Neuronal stem cell (in vitro differentiated cells): ENCODE results near the gene ZNF830.

Experiments
- DNase-seq: peaks from one replicate; pipeline ENCODE4 v3.0.0-alpha.2; 2013; ENCODE audit warnings: low spot score
- H2AFZ ChIP-seq: one replicate; pipeline ENCODE4 v1.6.1; 2013; ENCODE audit warnings: mild to moderate bottlenecking, low read length, inconsistent platforms
- H2AK5ac ChIP-seq: 2 replicates; pipeline ENCODE4 v1.6.1; 2013; ENCODE audit warnings: low read depth, mild to moderate bottlenecking, inconsistent platforms, low read length, moderate library complexity, mixed read lengths
- H2BK120ac ChIP-seq: 2 replicates; pipeline ENCODE4 v1.6.1; 2013; ENCODE audit warnings: low read depth, mild to moderate bottlenecking, inconsistent platforms, low read length, moderate library complexity, mixed read lengths
- H2BK12ac ChIP-seq: one replicate; pipeline ENCODE4 v1.6.1; 2013; ENCODE audit warnings: low read length, inconsistent platforms
- H2BK15ac ChIP-seq: 2 replicates; pipeline ENCODE4 v1.6.1; 2013; ENCODE audit warnings: mild to moderate bottlenecking, low read length, inconsistent platforms, mixed read lengths
- H2BK5ac ChIP-seq: one replicate; pipeline ENCODE4 v1.6.1; 2013; ENCODE audit warnings: inconsistent platforms, mild to moderate bottlenecking, low read length, moderate library complexity
- H3K14ac ChIP-seq: one replicate; pipeline ENCODE4 v1.6.1; 2013; ENCODE audit warnings: low read length, inconsistent platforms
- H3K18ac ChIP-seq: 2 replicates; pipeline ENCODE4 v1.6.1; 2013; ENCODE audit warnings: low read length, inconsistent platforms
- H3K23ac ChIP-seq: 2 replicates; pipeline ENCODE4 v1.6.1; 2013; ENCODE audit warnings: low read depth, mild to moderate bottlenecking, mixed read lengths, low read length, inconsistent platforms; ENCODE audit not compliant: poor library complexity
- H3K27ac ChIP-seq: replicated peaks from 3 replicates; pipeline ENCODE4 v1.5.1; 2013; ENCODE audit warnings: low read length, inconsistent platforms
- H3K27me3 ChIP-seq, 3 experiments: 2 replicates each; pipeline ENCODE4 v1.6.1; 2013; ENCODE audit warnings: low read length in 3 of 3, mild to moderate bottlenecking in 2 of 3, inconsistent platforms in 1 of 3, low read depth in 1 of 3, mixed read lengths in 1 of 3, moderate library complexity in 1 of 3; ENCODE audit not compliant: control insufficient read depth in 3 of 3, insufficient read depth in 3 of 3
- H3K36me3 ChIP-seq, 2 donors: replicated peaks in 1 of 2; 2 replicates each; pipeline ENCODE4 v1.6.1; 2013; ENCODE audit warnings: low read length in 2 of 2; ENCODE audit not compliant: control insufficient read depth in 2 of 2, insufficient read depth in 2 of 2
- H3K4ac ChIP-seq: 2 replicates; pipeline ENCODE4 v1.6.1; 2013; ENCODE audit warnings: inconsistent platforms, mild to moderate bottlenecking, low read length, moderate library complexity
- H3K4me1 ChIP-seq, 2 donors: 1 replicate in 1 of 2; 2 replicates in 1 of 2; pipeline ENCODE4 v1.6.1; 2013; ENCODE audit warnings: low read length in 2 of 2, low read depth in 1 of 2; ENCODE audit not compliant: control insufficient read depth in 2 of 2, insufficient read depth in 1 of 2
- H3K4me2 ChIP-seq: one replicate; pipeline ENCODE4 v1.6.1; 2013; ENCODE audit warnings: mild to moderate bottlenecking, low read length, inconsistent platforms; ENCODE audit not compliant: insufficient read depth, poor library complexity, severe bottlenecking
- H3K4me3 ChIP-seq, 2 donors: 2 replicates each; pipeline ENCODE4 v1.5.1; 2013; ENCODE audit warnings: low read length in 2 of 2, mild to moderate bottlenecking in 2 of 2, inconsistent platforms in 1 of 2, moderate library complexity in 1 of 2
- H3K79me1 ChIP-seq: one replicate; pipeline ENCODE4 v1.6.1; 2013; ENCODE audit warnings: low read depth, mild to moderate bottlenecking, inconsistent platforms, low read length, moderate library complexity
- H3K9ac ChIP-seq: one replicate; pipeline ENCODE4 v1.6.1; 2013; ENCODE audit warnings: mild to moderate bottlenecking, low read depth, low read length, inconsistent platforms; ENCODE audit not compliant: poor library complexity
- H3K9me3 ChIP-seq, 2 donors: replicated peaks in 1 of 2; 2 replicates each; pipeline versions ENCODE3 to v1.6.1; 2013; ENCODE audit warnings: low read length in 2 of 2, mild to moderate bottlenecking in 2 of 2, inconsistent platforms in 1 of 2, low read depth in 1 of 2, mixed read lengths in 1 of 2, moderate library complexity in 1 of 2; ENCODE audit not compliant: control insufficient read depth in 2 of 2, insufficient read depth in 1 of 2
- H4K8ac ChIP-seq: one replicate; pipeline ENCODE4 v1.6.1; 2013; ENCODE audit warnings: low read depth, mild to moderate bottlenecking, inconsistent platforms, low read length, moderate library complexity
- H4K91ac ChIP-seq: one replicate; pipeline ENCODE4 v1.6.1; 2013; ENCODE audit warnings: low read length, low read depth, mild to moderate bottlenecking, inconsistent platforms; ENCODE audit not compliant: poor library complexity
- WGBS, 2 donors: extraction: QIAGEN DNeasy Blood & Tissue Kit; methylation state at CpG; one replicate each; pipeline ENCODE4 v1.1.7; 2013; ENCODE audit warnings: missing lambda C conversion rate in 2 of 2, mixed read lengths in 1 of 2; ENCODE audit not compliant: insufficient read length in 2 of 2, insufficient replicate concordance in 1 of 2; ENCODE audit errors: extremely low coverage in 2 of 2; 5-methylcytosine and 5-hydroxymethylcytosine counted together

Gene ZNF830

GRCh38 chr17:35006961-35007360 lies 45.6 kb downstream of the ZNF830 start:
- no peak overlapping the region for H2AFZ ChIP-seq
- H3K4me3 ChIP-seq, result no peak overlapping the region
- H3K36me3 ChIP-seq, result peaks cover 39 to 91% of the 10 kb centered on the region in 2 donors
- no peaks in the 10 kb centered on the region for H3K9me3 ChIP-seq
- WGBS, 2 donors, result no CpG with 5 or more reads among the region's 1 CpG
- no peak overlapping the region for H3K18ac ChIP-seq
- no peak overlapping the region for H2AK5ac ChIP-seq
- no peak overlapping the region for H3K4ac ChIP-seq
- no peak overlapping the region for H3K23ac ChIP-seq
- H3K27ac ChIP-seq, result no peak overlapping the region
- H2BK15ac ChIP-seq, result no peak overlapping the region
- no peak overlapping the region for H4K91ac ChIP-seq
- no peaks in the 10 kb centered on the region for H3K79me1 ChIP-seq
- H4K8ac ChIP-seq, result no peak overlapping the region
- no peak overlapping the region for H2BK12ac ChIP-seq
- H2BK5ac ChIP-seq, result no peak overlapping the region
- no peak overlapping the region for H3K9ac ChIP-seq
- H3K4me1 ChIP-seq, result peaks cover 0 to 4% of the 10 kb centered on the region in 2 donors
- H3K4me2 ChIP-seq, result no peak overlapping the region
- no peak overlapping the region for H2BK120ac ChIP-seq
- no peak for DNase-seq
- H3K27me3 ChIP-seq, result no peaks in the 10 kb centered on the region
- H3K14ac ChIP-seq, result no peak overlapping the region

GRCh38 chr17:35010093-35010492 lies 48.8 kb downstream of the ZNF830 start:
- no peak for DNase-seq
- Histone ChIP-seq H3K79me1 (no peaks in the 10 kb centered on the region), H2AFZ (no peak overlapping the region), H3K4me1 (peaks cover 0 to 11% of the 10 kb centered on the region in 2 donors), H2AK5ac (no peak overlapping the region), H4K8ac (no peak overlapping the region), H3K18ac (no peak overlapping the region), H3K36me3 (peaks cover 12 to 77% of the 10 kb centered on the region in 2 donors), H3K14ac (no peak overlapping the region), H3K27ac (no peak overlapping the region), H4K91ac (no peak overlapping the region), H3K9me3 (no peaks in the 10 kb centered on the region), H3K27me3 (no peaks in the 10 kb centered on the region), H3K4me3 (no peak overlapping the region), H2BK5ac (no peak overlapping the region), H3K4me2 (no peak overlapping the region), H2BK15ac (no peak overlapping the region), H3K4ac (no peak overlapping the region), H2BK120ac (no peak overlapping the region), H3K23ac (no peak overlapping the region), H2BK12ac (no peak overlapping the region), H3K9ac (no peak overlapping the region)
- no CpG with 5 or more reads among the region's 3 CpGs for WGBS, 2 donors

- H3K23ac ChIP-seq, result peak overlapping the region; percentile 14
- H3K79me1 ChIP-seq, result no peaks in the 10 kb centered on the region
- no peak overlapping the region for H2AK5ac ChIP-seq
- H3K4me2 ChIP-seq, result no peak overlapping the region
- H2BK15ac ChIP-seq, result no peak overlapping the region
- no peak overlapping the region for H3K18ac ChIP-seq
- no peaks in the 10 kb centered on the region for H3K9me3 ChIP-seq
- H3K4ac ChIP-seq, result no peak overlapping the region
- H3K36me3 ChIP-seq, result peaks cover 4 to 78% of the 10 kb centered on the region in 2 donors
- DNase-seq, result no peak
- H2BK12ac ChIP-seq, result no peak overlapping the region
- H3K4me3 ChIP-seq, result no peak overlapping the region
- no peak overlapping the region for H3K9ac ChIP-seq
- H2AFZ ChIP-seq, result no peak overlapping the region
- no peaks in the 10 kb centered on the region for H3K27me3 ChIP-seq
- WGBS, 2 donors, result no CpG with 5 or more reads among the region's 5 CpGs
- H3K4me1 ChIP-seq, result peaks cover 0 to 11% of the 10 kb centered on the region in 2 donors
- H2BK5ac ChIP-seq, result no peak overlapping the region
- no peak overlapping the region for H2BK120ac ChIP-seq
- no peak overlapping the region for H3K27ac ChIP-seq
- H4K8ac ChIP-seq, result no peak overlapping the region
- H4K91ac ChIP-seq, result no peak overlapping the region
- H3K14ac ChIP-seq, result no peak overlapping the region
These were observed 50.4 kb downstream of the ZNF830 start for GRCh38 chr17:35011671-35012216.
